K562 (cell line): Measurements from ENCODE around the gene DARS1. TPM values are rescaled to one million over a fixed set of nuclear protein-coding genes. Genes with fewer than 3 reads are reported as not detected.
A peak's percentile ranks its signal among the peaks of the same experiment; 100 is the strongest.

Experiments used
- MEF2A ChIP-seq: IDR thresholded peaks from 2 replicates; pipeline ENCODE4 v1.6.1; 2011; ENCODE audit warnings: low read depth, mild to moderate bottlenecking, low read length, moderate library complexity; ENCODE audit not compliant: control insufficient read depth
- NKRF ChIP-seq: fragments of 450-650 bp; IDR thresholded peaks from 2 replicates; pipeline ENCODE4 v1.6.1; 2016; ENCODE audit warnings: borderline replicate concordance
- PHF8 ChIP-seq: fragments of 200-600 bp; sonication (generic); IDR thresholded peaks from 2 replicates; pipeline ENCODE4 v1.6.1; 2012; ENCODE audit warnings: mixed run types, mild to moderate bottlenecking, inconsistent platforms, low read length, moderate library complexity, borderline replicate concordance
- SFPQ ChIP-seq: fragments of 200-400 bp; formaldehyde crosslinking; IDR thresholded peaks from 2 replicates; pipeline ENCODE4 v1.6.1; 2017; ENCODE audit warnings: mild to moderate bottlenecking, low read depth, low read length, moderate library complexity
- SMAD2 ChIP-seq: fragments of 150-350 bp; IDR thresholded peaks from 2 replicates; pipeline ENCODE4 v1.6.1; 2014; ENCODE audit warnings: low read depth, mild to moderate bottlenecking, low read length
- YY1 ChIP-seq, 3 experiments: IDR thresholded peaks; 2 replicates each; pipeline ENCODE4 v1.6.1; 2011; ENCODE audit warnings: low read length in 2 of 3, mild to moderate bottlenecking in 2 of 3, moderate library complexity in 2 of 3, borderline replicate concordance in 1 of 3, control low read depth in 1 of 3, low read depth in 1 of 3; ENCODE audit not compliant: insufficient read depth in 3 of 3, insufficient replicate concordance in 2 of 3, control insufficient read depth in 1 of 3, insufficient read length in 1 of 3; ENCODE audit errors: extremely low read depth in 1 of 3
- ZBTB11 ChIP-seq, 3 experiments: fragments of 200-800 bp in 1 of 3; fragments of 250-450 bp in 1 of 3; fragments of 450-650 bp in 1 of 3; sonication (Bioruptor Pico) in 1 of 3; sonication (Bioruptor generic) in 1 of 3; formaldehyde crosslinking in 1 of 3; IDR thresholded peaks; 2 replicates each; pipeline versions ENCODE4 v1.6.1 to v1.8.0; 2016 to 2022; ENCODE audit warnings: mild to moderate bottlenecking in 2 of 3, missing genetic modification characterization in 2 of 3, missing compliant biosample characterization in 1 of 3, moderate library complexity in 1 of 3
- ZBTB8A ChIP-seq: fragments of 450-650 bp; IDR thresholded peaks from 2 replicates; pipeline ENCODE4 v1.6.1; 2018; ENCODE audit warnings: mild to moderate bottlenecking, moderate library complexity; ENCODE audit not compliant: partially characterized antibody
- ZKSCAN1 ChIP-seq: fragments of 150-350 bp; IDR thresholded peaks from 2 replicates; pipeline ENCODE4 v1.6.1; 2016; ENCODE audit warnings: low read depth, low read length
- ZKSCAN8 ChIP-seq: fragments of 200-800 bp; sonication (Bioruptor generic); IDR thresholded peaks from 2 replicates; pipeline ENCODE4 v1.6.1; 2016; ENCODE audit warnings: missing genetic modification characterization, missing compliant biosample characterization
- polyA plus RNA-seq, 8 experiments: library from polyadenylated mRNA; depleted of rRNA in 4 of 8; stranded (reverse) in 5 of 8; unstranded in 3 of 8; fragments of >200 nt; fragmentation: Nextera tagmentation in 2 of 8; fragmentation: Illumina TruSeq in 1 of 8; extraction: Ambion mirVana in 2 of 8; extraction: Trizol in 1 of 8; gene quantifications; 2 replicates each; pipeline versions ENCODE4 v1.2.1 to v1.2.3, GENCODE V29; 2011 to 2014; ENCODE audit warnings: inconsistent platforms in 1 of 8, missing spikeins in 1 of 8
- total RNA-seq, 7 experiments: library from RNA; depleted of rRNA in 6 of 7; stranded (reverse); fragments of >200 nt in 6 of 7; fragmentation: Illumina TruSeq in 2 of 7; extraction: Trizol in 2 of 7; gene quantifications; 2 replicates each; pipeline versions ENCODE4 v1.2.1 to v1.2.3, GENCODE V29; 2011 to 2021; ENCODE audit warnings: low replicate concordance in 1 of 7
- TF ChIP-seq, protein P1 (sequence below): IDR thresholded peaks from 2 replicates; pipeline ENCODE4 v1.6.1; 2014; ENCODE audit warnings: antibody characterized with exemption
- TF ChIP-seq, protein P2 (sequence below): sonication (generic); formaldehyde crosslinking; IDR thresholded peaks from 2 replicates; pipeline ENCODE4 v1.8.1; 2023; ENCODE audit warnings: mild to moderate bottlenecking, missing genetic modification reagents

The DARS1 gene
- total and polyA plus RNA-seq, 9 of the 15 experiments (the other 6 are each of a cell fraction or from before 2014, with no cell fraction given): 91.5 to 239 (median 98.0) TPM

DNA sequence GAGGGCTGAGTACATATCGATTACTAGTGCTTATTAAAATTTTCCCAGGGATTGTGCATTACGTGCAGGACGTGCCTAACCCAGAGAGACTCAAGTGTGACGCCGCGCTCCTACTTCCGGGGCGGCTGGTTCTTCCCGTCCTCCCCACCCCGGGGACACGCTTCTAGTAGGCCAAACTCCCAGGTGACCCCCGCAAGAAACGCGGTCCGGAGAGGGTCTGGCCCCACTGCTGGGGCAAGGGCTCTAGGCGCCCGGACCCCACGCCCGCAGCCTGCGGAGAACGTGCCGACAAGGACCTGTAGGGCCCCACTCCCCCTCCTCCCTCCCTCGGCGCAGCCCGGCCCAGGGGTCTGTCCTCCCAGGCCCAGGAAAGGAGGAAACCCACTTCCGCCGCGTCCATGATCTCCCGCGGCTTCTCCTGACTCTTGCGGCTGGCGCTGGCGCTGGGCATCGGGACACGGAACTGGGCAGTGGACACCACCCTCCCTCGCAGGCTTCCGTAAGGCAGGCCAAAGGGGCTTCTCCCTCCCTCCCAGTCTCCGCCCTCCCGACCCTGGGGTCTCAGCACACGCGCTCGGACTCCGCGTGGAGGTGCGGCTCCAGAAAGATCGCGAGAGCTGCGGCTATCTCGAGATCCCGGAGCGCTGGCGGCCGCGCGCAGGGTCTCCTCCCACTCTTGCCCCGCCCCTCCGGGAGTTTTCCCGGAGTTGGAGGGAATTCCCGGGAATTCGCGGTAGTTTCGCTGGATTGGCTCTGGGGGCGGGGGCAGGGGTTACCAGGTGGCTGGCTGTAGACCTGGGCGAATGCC lies at the start of gene DARS1 (continued):
- TF ChIP-seq SFPQ (no peak), MEF2A (no peak), ZKSCAN8 (no peak), ZKSCAN1 (no peak), NKRF (peak; percentile 94), ZBTB8A (no peak), YY1 (IDR thresholded peaks at IDR 0.05; ENCODE audit: borderline replicate concordance in 1 of 3, control insufficient read depth in 1 of 3, extremely low read depth in 1 of 3, insufficient read depth in 3 of 3, insufficient read length in 1 of 3, insufficient replicate concordance in 2 of 3, low read depth in 1 of 3, low read length in 2 of 3) (no peak), ZBTB11 (CRISPR knock-in tag; IDR thresholded peaks at IDR 0.05) (peak in 2 of 3 experiments; percentile 49 to 92; a peak in 3 of 6 replicates), SMAD2 (no peak), PHF8 (peak; percentile 98)
- TF ChIP-seq, protein P1, sequence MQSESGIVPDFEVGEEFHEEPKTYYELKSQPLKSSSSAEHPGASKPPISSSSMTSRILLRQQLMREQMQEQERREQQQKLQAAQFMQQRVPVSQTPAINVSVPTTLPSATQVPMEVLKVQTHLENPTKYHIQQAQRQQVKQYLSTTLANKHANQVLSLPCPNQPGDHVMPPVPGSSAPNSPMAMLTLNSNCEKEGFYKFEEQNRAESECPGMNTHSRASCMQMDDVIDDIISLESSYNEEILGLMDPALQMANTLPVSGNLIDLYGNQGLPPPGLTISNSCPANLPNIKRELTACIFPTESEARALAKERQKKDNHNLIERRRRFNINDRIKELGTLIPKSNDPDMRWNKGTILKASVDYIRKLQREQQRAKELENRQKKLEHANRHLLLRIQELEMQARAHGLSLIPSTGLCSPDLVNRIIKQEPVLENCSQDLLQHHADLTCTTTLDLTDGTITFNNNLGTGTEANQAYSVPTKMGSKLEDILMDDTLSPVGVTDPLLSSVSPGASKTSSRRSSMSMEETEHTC: peak; percentile 34; the same call in 1 of the 2 replicates
- TF ChIP-seq, protein P2, sequence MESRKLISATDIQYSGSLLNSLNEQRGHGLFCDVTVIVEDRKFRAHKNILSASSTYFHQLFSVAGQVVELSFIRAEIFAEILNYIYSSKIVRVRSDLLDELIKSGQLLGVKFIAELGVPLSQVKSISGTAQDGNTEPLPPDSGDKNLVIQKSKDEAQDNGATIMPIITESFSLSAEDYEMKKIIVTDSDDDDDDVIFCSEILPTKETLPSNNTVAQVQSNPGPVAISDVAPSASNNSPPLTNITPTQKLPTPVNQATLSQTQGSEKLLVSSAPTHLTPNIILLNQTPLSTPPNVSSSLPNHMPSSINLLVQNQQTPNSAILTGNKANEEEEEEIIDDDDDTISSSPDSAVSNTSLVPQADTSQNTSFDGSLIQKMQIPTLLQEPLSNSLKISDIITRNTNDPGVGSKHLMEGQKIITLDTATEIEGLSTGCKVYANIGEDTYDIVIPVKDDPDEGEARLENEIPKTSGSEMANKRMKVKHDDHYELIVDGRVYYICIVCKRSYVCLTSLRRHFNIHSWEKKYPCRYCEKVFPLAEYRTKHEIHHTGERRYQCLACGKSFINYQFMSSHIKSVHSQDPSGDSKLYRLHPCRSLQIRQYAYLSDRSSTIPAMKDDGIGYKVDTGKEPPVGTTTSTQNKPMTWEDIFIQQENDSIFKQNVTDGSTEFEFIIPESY: peak; percentile 23; the same call in 1 of the 2 replicates
